Neutrophil (primary cell): ENCODE data around the gene ABHD16A.

ENCODE experiments used
- H3K27ac ChIP-seq: fragments of 200-600 bp; sonication (generic); 2 replicates; pipeline ENCODE4 v1.5.1; 2016; ENCODE audit warnings: mild to moderate bottlenecking, moderate library complexity
- H3K27me3 ChIP-seq: fragments of 200-600 bp; sonication (generic); 2 replicates; pipeline ENCODE4 v1.6.0; 2016; ENCODE audit warnings: mild to moderate bottlenecking
- H3K36me3 ChIP-seq: fragments of 200-600 bp; sonication (generic); 2 replicates; pipeline ENCODE4 v1.5.1; 2017
- H3K4me1 ChIP-seq, 2 experiments: fragments of 200-600 bp in 1 of 2; sonication (generic) in 1 of 2; 1 replicate in 1 of 2; 2 replicates in 1 of 2; pipeline versions ENCODE4 v1.5.1 to v1.6.1; 2013 to 2016; ENCODE audit warnings: low read depth in 1 of 2, low read length in 1 of 2, mild to moderate bottlenecking in 1 of 2, moderate library complexity in 1 of 2; ENCODE audit not compliant: control insufficient read depth in 1 of 2, insufficient read depth in 1 of 2
- H3K4me3 ChIP-seq, 2 experiments: fragments of 200-600 bp in 1 of 2; sonication (generic) in 1 of 2; 1 replicate in 1 of 2; 2 replicates in 1 of 2; pipeline ENCODE4 v1.5.1; 2013 to 2016; ENCODE audit warnings: low read depth in 1 of 2, low read length in 1 of 2, mild to moderate bottlenecking in 1 of 2, moderate library complexity in 1 of 2
- H3K9me3 ChIP-seq: fragments of 200-600 bp; sonication (generic); 2 replicates; pipeline ENCODE4 v1.5.1; 2016
- CTCF ChIP-seq: fragments of 200-600 bp; sonication (generic); IDR thresholded peaks from 2 replicates; pipeline ENCODE4 v1.5.1; 2016; ENCODE audit warnings: antibody characterized with exemption

Gene ABHD16A

DNA sequence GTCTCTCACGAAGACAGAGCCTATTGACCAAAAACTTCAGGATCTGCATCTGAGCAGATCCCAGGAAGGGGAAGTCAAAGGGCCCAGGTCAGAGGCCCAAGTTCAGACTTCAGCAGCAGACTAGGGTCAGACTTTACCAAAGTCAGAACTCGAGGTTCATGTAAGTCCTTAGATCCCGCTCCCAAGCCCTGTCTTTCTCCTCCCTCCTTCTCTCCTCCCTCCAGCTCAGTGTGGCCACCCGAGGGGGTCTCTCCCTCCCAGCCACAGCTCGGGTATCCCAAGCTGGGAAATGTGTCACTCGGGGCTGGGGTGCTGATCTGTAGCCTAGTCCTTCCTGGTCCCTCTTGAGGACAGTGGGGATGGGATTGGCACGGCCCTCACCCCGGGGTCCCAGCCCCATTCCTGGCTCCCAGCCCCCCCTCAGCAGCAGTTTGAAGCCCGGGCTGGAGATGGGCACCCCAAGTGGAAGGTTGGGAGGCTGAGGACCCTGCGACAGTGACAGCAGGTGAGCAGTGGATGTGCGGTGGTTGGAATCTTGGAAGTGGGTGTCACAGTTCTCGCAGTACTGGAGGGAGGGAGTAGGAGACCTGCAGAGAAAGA, 40.9 kb downstream of the ABHD16A start:
- TF ChIP-seq CTCF, result no peak
- Histone ChIP-seq H3K27me3 (no peaks in the 10 kb centered on the region), H3K36me3 (peaks cover 35% of the 10 kb centered on the region), H3K9me3 (no peaks in the 10 kb centered on the region), H3K4me3 (no peak overlapping the region), H3K27ac (peak overlapping the region; percentile 92), H3K4me1 (peaks cover 74 to 86% of the 10 kb centered on the region in 2 experiments)

- Histone ChIP-seq H3K36me3 (peaks cover 34% of the 10 kb centered on the region), H3K9me3 (no peaks in the 10 kb centered on the region), H3K27ac (peak overlapping the region; percentile 92), H3K4me1 (peaks cover 68 to 83% of the 10 kb centered on the region in 2 experiments), H3K4me3 (peak overlapping the region; percentile 77 to 92), H3K27me3 (no peaks in the 10 kb centered on the region)
- TF ChIP-seq CTCF, result no peak
Measured at GRCh38 chr6:31661262-31662123, 41.6 kb downstream of the ABHD16A start.

- peak within 1 kb of the TSS; percentile 77 to 92 for H3K4me3 ChIP-seq
- peaks cover 43% of the 10 kb centered on the region for H3K36me3 ChIP-seq
- no peaks in the 10 kb centered on the region for H3K9me3 ChIP-seq
- no peaks in the 10 kb centered on the region for H3K27me3 ChIP-seq
- H3K27ac ChIP-seq, result peak within 1 kb of the TSS; percentile 92
- no peak for TF ChIP-seq CTCF
- H3K4me1 ChIP-seq, result peaks cover 62 to 81% of the 10 kb centered on the region in 2 experiments
Measured at GRCh38 chr6:31660381-31661261, 42.5 kb downstream of the ABHD16A start, which contains the start of gene C6orf47. Gene C6orf47 (minus strand): TSS chr6:31660778. CDS start chr6:31659947, 831 bp downstream.

- Histone ChIP-seq H3K27me3 (no peaks in the 10 kb centered on the region), H3K9me3 (no peaks in the 10 kb centered on the region), H3K36me3 (peaks cover 51% of the 10 kb centered on the region), H3K27ac (peak overlapping the region; percentile 92), H3K4me1 (peaks cover 60 to 75% of the 10 kb centered on the region in 2 experiments), H3K4me3 (peak overlapping the region; percentile 77 to 92)
- no peak for TF ChIP-seq CTCF
Measured at GRCh38 chr6:31659649-31660380, 43.3 kb downstream of the ABHD16A start.
